ENCODE data around the gene CNNM1. TPM values are rescaled to one million over a fixed set of nuclear protein-coding genes. Genes with fewer than 3 reads are reported as not detected.

CNNM1 gene
- total RNA-seq, 1 donor from 2014 or later, result not detected

GRCh38 chr10:99341860-99342490 lies 12.8 kb downstream of the CNNM1 start:
- Histone ChIP-seq H3K4me3 (ENCODE audit: low read depth, low read length) (no peak overlapping the region), H3K27me3 (ENCODE audit: control insufficient read depth, insufficient read depth, low read length) (no peaks in the 10 kb centered on the region), H3K36me3 (ENCODE audit: control insufficient read depth, insufficient read depth, low read length) (no peaks in the 10 kb centered on the region)
- no peak for FAIRE-seq
- no peak for DNase-seq (ENCODE audit: low read depth)
- no peak for TF ChIP-seq CTCF (IDR thresholded peaks at IDR 0.05; ENCODE audit: insufficient read depth, low read length, severe bottlenecking)

- FAIRE-seq, result no peak
- H3K36me3 ChIP-seq (ENCODE audit: control insufficient read depth, insufficient read depth, low read length), result no peaks in the 10 kb centered on the region
These were observed 14.1 kb downstream of the CNNM1 start for GRCh38 chr10:99343262-99343661.

GRCh38 chr10:99344715-99345114 lies 15.6 kb downstream of the CNNM1 start:
- DNase-seq (ENCODE audit: low read depth) (no peak), FAIRE-seq (peak; percentile 36)
- Histone ChIP-seq H3K27me3 (ENCODE audit: control insufficient read depth, insufficient read depth, low read length) (no peaks in the 10 kb centered on the region), H3K36me3 (ENCODE audit: control insufficient read depth, insufficient read depth, low read length) (no peaks in the 10 kb centered on the region), H3K4me3 (ENCODE audit: low read depth, low read length) (no peak overlapping the region)
- TF ChIP-seq CTCF (IDR thresholded peaks at IDR 0.05; ENCODE audit: insufficient read depth, low read length, severe bottlenecking), result no peak

More at GRCh38 chr10:99343262-99343661, 14.1 kb downstream of the CNNM1 start:
- Histone ChIP-seq H3K4me3 (ENCODE audit: low read depth, low read length) (no peak overlapping the region), H3K27me3 (ENCODE audit: control insufficient read depth, insufficient read depth, low read length) (no peaks in the 10 kb centered on the region)
- no peak for DNase-seq (ENCODE audit: low read depth)
- TF ChIP-seq CTCF (IDR thresholded peaks at IDR 0.05; ENCODE audit: insufficient read depth, low read length, severe bottlenecking), result no peak

GRCh38 chr10:99345350-99345749 lies 16.2 kb downstream of the CNNM1 start:
- H3K27me3 ChIP-seq (ENCODE audit: control insufficient read depth, insufficient read depth, low read length), result no peaks in the 10 kb centered on the region
- no peak overlapping the region for H3K4me3 ChIP-seq (ENCODE audit: low read depth, low read length)
- H3K36me3 ChIP-seq (ENCODE audit: control insufficient read depth, insufficient read depth, low read length), result no peaks in the 10 kb centered on the region
- no peak for TF ChIP-seq CTCF (IDR thresholded peaks at IDR 0.05; ENCODE audit: insufficient read depth, low read length, severe bottlenecking)
- DNase-seq (ENCODE audit: low read depth) (no peak), FAIRE-seq (peak; percentile 68)

- H3K4me3 ChIP-seq (ENCODE audit: low read depth, low read length), result no peak overlapping the region
- DNase-seq (ENCODE audit: low read depth) (no peak), FAIRE-seq (no peak)
- no peaks in the 10 kb centered on the region for H3K27me3 ChIP-seq (ENCODE audit: control insufficient read depth, insufficient read depth, low read length)
- TF ChIP-seq CTCF (IDR thresholded peaks at IDR 0.05; ENCODE audit: insufficient read depth, low read length, severe bottlenecking), result no peak
- H3K36me3 ChIP-seq (ENCODE audit: control insufficient read depth, insufficient read depth, low read length), result no peaks in the 10 kb centered on the region
These were observed 17.1 kb downstream of the CNNM1 start for GRCh38 chr10:99346247-99346646.

GRCh38 chr10:99347672-99348071 lies 18.5 kb downstream of the CNNM1 start:
- no peak for TF ChIP-seq CTCF (IDR thresholded peaks at IDR 0.05; ENCODE audit: insufficient read depth, low read length, severe bottlenecking)
- H3K4me3 ChIP-seq (ENCODE audit: low read depth, low read length), result no peak overlapping the region
- FAIRE-seq, result no peak

More at GRCh38 chr10:99347672-99348071, 18.5 kb downstream of the CNNM1 start:
- H3K27me3 ChIP-seq (ENCODE audit: control insufficient read depth, insufficient read depth, low read length), result no peaks in the 10 kb centered on the region
- no peaks in the 10 kb centered on the region for H3K36me3 ChIP-seq (ENCODE audit: control insufficient read depth, insufficient read depth, low read length)
- no peak for DNase-seq (ENCODE audit: low read depth)

All from bronchial epithelial cell (primary cell).